GM12892 (cell line): ENCODE data around the gene PSMC3IP.

ENCODE experiments used
- POLR2A ChIP-seq: IDR thresholded peaks from 2 replicates; pipeline ENCODE4 v1.6.1; 2011; ENCODE audit warnings: low read depth, low read length, control low read depth
- POLR2AphosphoS5 ChIP-seq: IDR thresholded peaks from 2 replicates; pipeline ENCODE4 v1.6.1; 2011; ENCODE audit warnings: low read depth, low read length, control low read depth

DNA sequence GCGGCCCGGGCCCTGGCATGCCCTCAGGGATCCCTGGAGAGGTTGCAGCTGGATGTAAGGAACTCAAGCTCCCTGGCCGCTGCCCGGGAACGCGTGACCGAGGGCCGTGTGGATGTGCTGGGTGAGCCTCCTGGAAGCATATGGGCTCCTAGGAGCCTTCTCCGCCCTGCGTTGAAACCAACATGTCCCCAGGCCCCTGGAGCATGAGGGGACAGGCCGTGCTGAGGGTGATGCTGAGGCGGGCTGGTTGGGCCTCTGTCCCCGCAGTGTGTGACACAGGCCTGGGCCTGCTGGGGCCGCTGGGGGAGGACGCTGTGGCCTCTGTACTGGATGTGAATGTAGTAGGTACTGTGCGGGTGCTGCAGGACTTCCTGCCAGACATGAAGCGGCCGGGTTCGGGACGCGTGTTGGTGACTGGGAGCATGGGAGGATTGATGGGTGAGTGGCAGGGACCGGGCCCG, 30.5 kb downstream of the PSMC3IP start:
- no peak for TF ChIP-seq POLR2A
- TF ChIP-seq POLR2AphosphoS5 = no peak
